SKM-1 treated with dmso at 0.1 percent for 144 hours (cell line): ENCODE measurements around the gene TAAR6.
"Not testable (repeated sequence)": the region's sequence is repeated elsewhere in the genome, so short reads cannot be mapped to it uniquely, and the experiment has no call there.

Experiments
- DNase-seq: peaks from one replicate; lab custom pipeline; 2025; ENCODE audit not compliant: unreplicated experiment; lab: John Stamatoyannopoulos, UW

TAAR6 gene

GRCh38 chr6:132570221-132570777 is at the start of gene TAAR6:
TSS of gene TAAR6 (plus strand) at chr6:132570322. CDS start at chr6:132570322, 0 bp downstream.
- no peak for DNase-seq

- no peak for DNase-seq
Observed at GRCh38 chr6:132520953-132521352, 49.2 kb upstream of the TAAR6 start.

DNA sequence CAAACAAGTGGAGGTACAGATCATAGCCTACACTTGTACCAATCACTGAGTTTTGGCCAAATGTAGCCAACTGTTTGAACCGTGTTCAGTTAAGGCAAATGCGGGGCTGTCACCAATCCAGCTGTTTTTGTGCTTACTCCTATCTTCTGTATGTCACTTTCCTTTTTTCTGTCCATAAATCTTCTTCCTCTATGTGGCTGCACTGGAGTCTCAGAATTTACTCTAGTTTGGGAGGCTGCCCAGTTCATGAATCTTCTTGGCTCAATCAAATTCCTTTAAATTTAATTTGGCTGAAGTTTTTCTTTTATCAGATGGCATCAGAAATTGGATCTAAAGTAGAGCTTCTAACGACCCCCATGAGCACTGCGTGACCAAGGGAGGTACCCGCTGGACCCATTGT is 45.5 kb upstream of the TAAR6 start:
- no peak for DNase-seq

DNA sequence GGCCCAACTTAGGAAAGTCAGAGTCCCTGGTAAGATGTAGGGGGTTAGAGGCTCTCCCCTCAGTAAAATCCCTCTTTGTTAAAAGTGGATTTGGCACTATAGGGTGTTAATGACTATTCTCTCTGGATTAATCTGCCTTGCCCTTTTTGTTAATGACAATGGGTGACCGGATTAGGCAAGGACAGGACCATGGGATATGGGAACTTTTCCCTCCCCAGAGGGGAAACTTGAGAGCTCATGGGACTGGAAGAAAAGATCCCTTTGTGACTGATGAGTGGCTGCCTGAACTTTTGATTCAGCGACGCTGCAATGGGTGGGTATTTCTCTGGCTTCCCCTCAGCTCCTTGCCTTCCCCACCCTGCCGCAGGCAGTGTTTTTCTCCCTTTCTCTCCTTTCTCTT is 44.3 kb upstream of the TAAR6 start:
- no peak for DNase-seq

DNA sequence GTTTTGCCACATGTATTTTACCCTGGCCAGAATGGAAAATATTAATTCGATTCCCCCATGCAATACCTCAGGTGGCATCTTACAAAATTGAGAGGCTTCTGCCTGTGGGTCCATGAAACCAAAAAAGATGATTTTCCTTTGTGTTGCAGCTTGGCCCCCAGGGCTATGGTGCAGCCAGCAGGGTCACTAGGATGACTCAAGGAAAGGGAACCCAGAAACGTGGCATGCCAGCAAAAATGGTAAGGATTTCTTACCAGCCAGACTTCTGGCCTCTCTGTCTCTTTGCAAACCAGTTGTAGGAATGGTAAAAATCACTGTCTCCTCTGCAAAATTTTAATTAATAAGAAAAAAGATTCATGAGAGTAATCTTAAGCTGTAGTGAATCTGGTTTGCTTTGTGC is 43.7 kb upstream of the TAAR6 start:
- no peak for DNase-seq

DNA sequence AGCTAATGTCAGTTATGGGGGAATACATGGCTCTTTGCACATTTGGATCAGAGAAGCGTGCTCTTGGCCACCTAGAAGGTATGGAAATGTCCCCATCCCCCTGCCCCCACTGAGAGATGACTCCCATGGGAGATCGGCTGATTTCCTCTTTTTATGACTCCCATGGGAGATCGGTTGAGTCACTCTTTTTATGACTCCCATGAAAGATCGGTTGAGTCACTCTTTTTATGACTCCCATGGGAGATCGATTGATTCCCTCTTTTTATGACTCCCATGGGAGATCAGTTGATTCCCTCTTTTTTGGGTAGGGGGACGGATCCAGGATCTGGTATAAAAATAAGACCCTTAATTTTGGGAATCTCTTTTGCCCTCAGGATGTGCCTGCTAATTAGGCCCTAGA is 42.3 kb upstream of the TAAR6 start:
- no peak for DNase-seq

DNA sequence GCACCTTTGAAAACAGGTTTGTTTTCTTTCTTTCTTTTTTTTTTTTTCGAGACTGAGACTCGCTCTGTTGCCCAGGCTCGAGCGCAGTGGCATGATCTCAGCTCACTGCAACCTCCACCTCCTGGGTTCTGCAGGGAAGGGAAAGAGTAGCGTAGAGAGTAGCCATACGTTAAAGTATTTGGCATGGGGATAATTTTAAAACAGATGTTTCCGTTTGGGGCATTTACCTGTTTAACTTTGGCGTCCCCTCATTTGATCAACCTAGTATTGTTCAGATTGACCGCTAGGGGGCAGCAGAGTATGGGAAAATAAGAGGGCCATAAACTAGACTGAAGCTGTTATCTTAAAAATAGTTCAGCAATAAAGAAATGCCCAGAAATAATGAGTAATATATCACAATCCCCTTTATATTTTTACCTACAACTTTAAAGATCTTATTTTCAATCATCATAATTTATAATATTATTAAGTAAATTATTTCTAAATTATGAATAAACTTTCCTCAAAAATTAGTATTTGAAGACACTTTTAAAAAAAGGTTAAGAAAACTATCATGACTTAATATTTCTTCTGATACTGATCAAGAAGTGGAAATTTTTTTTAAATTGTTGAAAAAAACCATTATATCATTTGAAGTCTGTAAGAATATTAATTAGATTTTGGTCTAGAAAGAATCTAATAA is 39.7 kb upstream of the TAAR6 start:
- peak; percentile 72 for DNase-seq

- DNase-seq = not testable (repeated sequence)
Observed at GRCh38 chr6:132534546-132534945, 35.6 kb upstream of the TAAR6 start.

GRCh38 chr6:132537145-132537544 is 33.0 kb upstream of the TAAR6 start:
- DNase-seq = no peak

DNA sequence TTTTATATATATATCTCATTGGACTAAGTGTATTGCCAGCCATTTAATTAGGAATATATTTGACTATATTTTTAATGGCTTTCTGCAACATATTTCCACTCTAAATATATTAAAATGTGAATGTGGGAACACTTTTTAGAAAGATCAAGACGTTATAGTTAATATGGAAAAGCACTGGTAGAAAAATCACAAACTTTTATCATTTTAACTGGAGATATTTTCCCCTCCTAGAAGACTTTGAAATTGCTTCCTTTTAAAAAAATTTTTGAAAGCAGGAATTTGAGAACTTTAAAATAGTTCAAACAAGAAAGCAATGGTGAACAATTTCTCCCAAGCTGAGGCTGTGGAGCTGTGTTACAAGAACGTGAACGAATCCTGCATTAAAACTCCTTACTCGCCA is 32.1 kb upstream of the TAAR6 start, which contains the start of gene TAAR9:
Gene TAAR9, plus strand, starts transcription at position 301 of the 400 bp plus-strand sequence. Its CDS starts 13 bp downstream, at position 314.
- no peak for DNase-seq

GRCh38 chr6:132544826-132545225 is 25.3 kb upstream of the TAAR6 start:
- no peak for DNase-seq

GRCh38 chr6:132548746-132549463 is 21.2 kb upstream of the TAAR6 start:
- DNase-seq = no peak

DNA sequence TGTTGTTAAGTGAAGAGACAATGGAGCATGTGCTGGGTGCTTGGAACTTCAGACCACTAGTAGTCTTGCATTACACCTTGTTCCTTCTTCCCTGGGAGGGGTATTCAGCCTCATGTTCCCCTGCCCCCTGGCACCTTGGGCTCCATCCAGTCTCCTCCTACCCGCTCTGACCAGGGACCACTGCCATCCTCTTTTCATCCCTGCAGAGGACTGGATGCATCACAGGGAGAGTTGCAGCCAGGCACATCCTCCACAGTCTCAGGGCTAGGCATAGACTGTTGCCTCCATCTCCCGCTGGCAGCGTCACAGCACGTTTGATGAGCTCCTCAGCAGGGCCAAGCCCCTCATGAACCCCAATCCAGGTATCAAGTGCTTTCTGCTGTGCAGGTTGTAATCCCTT is 18.9 kb upstream of the TAAR6 start:
- DNase-seq = no peak

DNA sequence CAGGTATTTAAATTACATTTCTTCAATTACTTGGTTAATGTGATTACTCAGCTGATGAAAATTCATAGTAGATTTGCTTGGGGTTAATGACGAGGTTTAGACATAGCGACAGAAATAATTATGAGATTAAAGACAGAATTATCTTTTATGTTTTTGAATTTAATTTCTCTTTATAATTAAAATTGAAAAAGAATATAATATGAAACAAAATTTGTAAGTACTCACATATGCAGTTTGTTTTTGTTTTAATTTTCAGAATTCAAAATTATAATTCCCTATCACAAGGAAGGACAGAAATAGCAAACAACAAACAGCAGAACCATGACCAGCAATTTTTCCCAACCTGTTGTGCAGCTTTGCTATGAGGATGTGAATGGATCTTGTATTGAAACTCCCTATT is 17.8 kb upstream of the TAAR6 start, which contains the start of gene TAAR8:
Gene TAAR8, plus strand, starts transcription at position 301 of the 400 bp plus-strand sequence. Its CDS starts 21 bp downstream, at position 322.
- no peak for DNase-seq

GRCh38 chr6:132560087-132560486 is 10.0 kb upstream of the TAAR6 start:
- not testable (repeated sequence) for DNase-seq

DNA sequence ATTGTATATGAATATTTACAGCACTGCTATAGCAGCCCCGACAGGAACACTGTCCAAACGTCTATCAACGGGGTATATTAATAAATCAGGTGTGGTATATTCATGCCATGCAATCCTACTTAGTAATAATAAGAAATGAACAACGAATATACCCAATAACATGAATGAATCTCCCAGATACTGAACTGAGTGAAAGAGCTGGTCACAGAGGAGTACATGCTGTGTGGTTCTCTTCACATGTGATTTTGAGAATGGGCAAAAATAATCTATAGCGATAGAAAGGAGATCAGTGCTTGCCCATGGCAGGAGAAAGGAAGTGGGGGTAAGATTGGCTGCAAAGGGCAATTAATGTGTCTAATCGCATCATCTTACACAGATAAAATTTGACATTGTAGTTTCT is 3.7 kb upstream of the TAAR6 start:
- no peak for DNase-seq

GRCh38 chr6:132567566-132567965 is 2.6 kb upstream of the TAAR6 start:
- no peak for DNase-seq

DNA sequence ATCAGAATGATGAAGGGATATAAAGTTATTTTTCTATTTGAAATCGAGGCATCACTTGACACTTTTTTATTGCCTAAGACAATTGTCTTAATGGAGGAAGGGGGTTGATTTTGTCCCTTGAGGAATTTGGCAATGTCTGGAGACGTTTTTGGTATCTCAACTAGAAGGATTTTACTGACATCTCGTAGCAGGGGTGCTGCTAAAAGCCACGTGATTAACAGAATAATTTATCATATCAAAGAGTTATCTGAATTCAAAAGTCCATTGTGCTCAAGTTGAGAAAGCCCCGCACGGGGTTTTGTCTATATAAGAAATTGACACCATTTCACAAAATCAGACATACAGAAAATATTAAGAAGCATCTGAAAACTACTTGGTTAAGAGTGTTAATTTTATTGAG is 1.5 kb upstream of the TAAR6 start:
- DNase-seq = no peak

DNA sequence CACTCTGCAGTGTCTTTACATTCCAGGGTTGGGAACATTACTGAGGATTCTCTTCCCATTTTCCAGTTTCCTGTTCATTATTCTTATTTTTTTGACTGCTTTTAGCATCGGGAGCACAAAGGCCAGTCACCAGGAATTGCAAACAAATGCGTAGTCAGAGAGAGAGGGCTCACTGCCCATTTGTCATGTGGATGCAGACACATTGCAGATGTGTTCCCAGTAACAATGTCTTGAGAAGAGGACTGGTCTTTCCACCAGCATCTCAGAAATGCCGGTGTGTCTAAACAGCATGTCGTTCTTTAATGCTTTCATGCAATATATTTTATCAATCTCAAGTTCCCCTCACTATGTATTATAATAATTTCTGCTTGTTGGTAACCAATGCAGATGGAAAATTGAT is 952 bp upstream of the TAAR6 start:
- DNase-seq = no peak

GRCh38 chr6:132571774-132572173 is 1.7 kb downstream of the TAAR6 start:
- peak; percentile 2 for DNase-seq

DNA sequence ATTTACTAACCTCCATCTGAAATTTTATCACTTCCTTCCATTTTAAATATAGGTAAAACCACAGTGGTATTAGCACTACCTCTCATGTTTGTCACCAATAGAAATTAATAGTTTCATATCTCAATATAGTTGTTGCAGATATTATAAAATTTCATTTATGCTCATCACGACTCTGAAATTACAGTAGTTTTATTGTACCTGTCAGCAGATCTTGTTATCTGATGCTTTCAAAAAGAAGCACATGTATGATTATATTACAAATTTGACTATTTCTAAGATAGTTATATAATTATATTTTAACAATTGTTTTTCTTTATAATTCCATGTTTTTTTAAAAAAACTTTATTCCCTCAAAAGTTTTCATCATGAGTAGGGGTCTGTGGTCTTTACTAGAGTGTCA is 14.6 kb downstream of the TAAR6 start:
- DNase-seq = no peak

- peak; percentile 87 for DNase-seq
Observed at GRCh38 chr6:132587424-132587823, 17.3 kb downstream of the TAAR6 start.
